ENCODE measurements around the gene PRKCQ.

PRKCQ gene

DNA sequence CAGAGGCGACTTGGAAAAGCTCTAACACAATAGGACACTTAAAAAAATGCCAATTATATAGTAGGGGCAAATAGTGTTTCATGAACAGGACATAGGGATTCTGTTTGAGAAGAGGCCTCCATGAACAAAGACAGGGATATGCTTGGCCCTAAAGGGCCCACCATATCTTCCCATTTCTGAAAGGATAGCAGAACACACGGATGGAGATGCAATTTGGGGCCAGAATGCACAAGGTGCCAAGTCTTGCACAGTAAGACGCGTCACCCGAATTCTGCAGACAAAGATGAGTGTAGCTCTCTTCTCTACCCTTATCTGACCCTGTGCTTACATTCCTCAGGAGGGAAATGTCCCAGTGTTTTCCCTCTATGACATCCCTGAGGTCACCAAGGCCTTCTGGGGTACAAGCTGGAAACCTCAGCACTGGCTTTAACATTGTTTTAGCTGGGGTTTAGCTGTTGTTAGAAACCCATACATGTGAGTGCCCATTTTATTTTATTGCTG lies 12.8 kb downstream of the PRKCQ start:
- DNase-seq (ENCODE audit: low read depth), result no peak

GRCh38 chr10:6565588-6565987 lies 14.5 kb downstream of the PRKCQ start:
- DNase-seq (ENCODE audit: low read depth), result no peak

- no peak for DNase-seq (ENCODE audit: low read depth)
These were observed 15.7 kb downstream of the PRKCQ start for GRCh38 chr10:6564367-6564766.

DNA sequence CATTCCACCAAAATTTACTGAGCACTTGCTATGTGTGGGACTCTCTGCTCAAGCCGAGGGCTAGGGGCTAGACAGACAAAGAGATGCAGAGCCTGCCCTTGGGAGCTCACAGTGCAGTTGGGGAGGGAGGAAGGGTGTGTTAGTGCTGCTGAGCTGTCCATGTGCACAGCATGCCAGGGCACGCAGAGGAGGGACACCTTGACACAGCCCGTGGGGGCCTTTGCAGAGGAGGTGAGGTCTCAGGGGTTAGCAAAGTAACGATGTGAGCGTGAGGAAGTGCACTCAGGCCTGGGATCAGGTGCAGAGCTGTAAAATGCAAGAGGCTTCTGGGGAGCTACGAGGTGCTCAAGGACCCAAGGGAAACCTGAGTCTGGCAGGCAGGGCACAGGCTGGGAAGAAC lies 16.3 kb downstream of the PRKCQ start:
- no peak for DNase-seq (ENCODE audit: low read depth)

DNA sequence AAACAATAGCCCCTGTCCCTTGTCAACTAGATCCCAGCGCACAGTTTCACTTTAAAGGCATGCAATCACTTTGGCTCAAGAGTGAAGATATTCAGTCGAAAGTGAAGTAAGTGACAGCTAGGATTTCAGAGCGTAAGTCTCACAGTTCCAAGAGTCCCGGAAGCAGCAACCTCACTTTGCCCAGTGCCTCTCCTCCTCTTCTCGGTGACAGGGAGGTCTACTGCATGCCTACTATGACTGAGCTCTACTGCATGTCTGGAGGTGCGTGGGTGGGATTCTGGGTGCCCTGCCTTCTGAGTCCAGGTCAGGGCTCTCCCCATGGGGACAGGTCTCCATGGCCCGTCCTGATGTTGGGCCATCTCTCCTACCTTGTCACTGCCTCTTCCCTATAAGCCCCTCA lies 17.0 kb downstream of the PRKCQ start:
- DNase-seq (ENCODE audit: low read depth), result no peak

DNA sequence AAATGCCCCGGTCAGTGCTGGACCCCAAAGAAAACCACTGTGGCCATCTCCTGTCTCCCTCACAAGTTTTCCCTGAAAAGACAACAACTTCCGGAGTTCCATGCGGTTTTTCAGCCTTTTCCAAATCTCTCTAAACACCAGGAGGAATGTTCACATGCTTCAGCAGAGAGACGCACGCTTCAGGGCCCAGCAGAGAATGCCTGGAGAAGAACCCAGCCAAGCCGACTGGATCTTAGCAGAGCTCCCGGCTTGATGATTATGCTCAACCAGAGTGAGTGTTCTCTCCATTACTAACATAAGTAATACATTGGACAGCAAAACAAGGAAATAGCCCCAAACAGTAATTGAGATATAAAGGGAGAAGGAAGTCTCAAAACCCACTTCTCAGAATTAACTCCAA lies 17.9 kb downstream of the PRKCQ start:
- DNase-seq (ENCODE audit: low read depth), result no peak

GRCh38 chr10:6561552-6561951 lies 18.5 kb downstream of the PRKCQ start:
- DNase-seq (ENCODE audit: low read depth), result no peak

DNA sequence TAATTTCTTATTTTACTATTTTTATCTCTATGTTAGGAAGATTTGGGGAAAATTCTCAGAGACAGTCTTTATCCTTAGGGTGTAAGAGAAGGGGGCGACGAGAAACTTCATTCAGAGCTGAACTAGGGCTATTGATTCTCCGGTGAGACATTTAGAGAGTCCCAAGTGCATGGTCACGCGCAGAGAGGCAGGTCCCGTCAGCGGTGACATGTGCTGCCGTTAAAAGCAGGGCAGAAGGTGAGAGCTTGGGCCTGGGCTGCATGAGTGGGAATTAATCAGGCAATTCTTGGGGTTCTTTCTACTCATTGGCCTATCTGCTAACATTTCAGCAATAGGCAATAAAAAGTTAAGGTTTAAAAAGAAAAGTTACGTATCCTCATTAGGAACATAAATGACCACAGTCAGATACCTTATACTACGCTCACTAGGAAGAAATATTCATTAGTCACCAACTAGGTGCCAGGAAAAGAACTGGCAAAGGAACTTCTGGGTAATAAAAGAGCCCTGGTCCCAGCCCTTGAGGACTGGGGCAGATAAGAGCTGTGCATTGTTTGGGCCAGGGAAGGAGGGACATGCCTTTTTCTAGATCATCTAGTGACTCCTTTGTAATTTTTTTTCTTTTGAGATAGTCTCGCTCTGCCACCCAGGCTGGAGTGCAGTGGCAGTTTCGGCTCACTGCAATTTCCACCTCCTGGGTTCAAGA lies 21.2 kb downstream of the PRKCQ start:
- DNase-seq (ENCODE audit: low read depth), result no peak

DNA sequence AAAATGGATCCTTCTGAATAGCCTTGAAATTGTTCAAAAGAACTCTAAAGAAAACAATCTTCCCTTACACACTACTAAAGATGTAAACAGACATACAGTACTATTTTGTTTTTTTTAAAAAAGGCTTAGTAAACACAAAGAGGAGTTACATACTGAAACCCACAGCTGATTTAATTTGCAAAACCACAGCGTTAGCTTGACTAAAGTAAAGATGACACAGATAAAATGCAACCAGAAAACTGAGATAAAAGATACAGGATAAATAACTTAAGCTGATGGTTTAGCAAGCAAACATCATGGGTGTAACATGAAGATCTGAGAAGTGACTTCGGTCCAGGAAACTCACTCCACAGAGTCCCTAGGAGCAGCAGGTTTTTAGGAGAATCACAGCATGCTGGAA lies 21.8 kb downstream of the PRKCQ start:
- no peak for DNase-seq (ENCODE audit: low read depth)

DNA sequence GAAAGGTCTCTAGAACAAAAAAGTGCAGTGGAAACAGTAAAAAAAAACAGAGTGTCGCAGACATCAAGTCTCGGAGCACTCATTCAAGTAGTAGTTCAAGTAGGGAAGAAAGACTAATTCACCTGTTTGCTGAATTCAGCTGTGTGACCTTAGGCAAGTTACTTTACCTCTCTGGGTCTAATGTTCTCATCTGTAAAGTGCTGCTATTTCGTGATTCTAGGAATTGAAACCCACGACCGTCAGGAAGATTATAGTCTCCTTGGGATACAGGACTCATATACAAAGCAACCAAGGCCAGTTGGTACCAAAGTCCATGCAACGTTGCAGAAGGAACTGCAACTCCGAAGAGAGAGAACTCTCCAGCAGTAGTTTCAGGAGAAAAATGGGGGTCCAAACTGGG lies 26.1 kb downstream of the PRKCQ start:
- no peak for DNase-seq (ENCODE audit: low read depth)

GRCh38 chr10:6543431-6544005 lies 36.6 kb downstream of the PRKCQ start:
- no peak for DNase-seq (ENCODE audit: low read depth)

DNA sequence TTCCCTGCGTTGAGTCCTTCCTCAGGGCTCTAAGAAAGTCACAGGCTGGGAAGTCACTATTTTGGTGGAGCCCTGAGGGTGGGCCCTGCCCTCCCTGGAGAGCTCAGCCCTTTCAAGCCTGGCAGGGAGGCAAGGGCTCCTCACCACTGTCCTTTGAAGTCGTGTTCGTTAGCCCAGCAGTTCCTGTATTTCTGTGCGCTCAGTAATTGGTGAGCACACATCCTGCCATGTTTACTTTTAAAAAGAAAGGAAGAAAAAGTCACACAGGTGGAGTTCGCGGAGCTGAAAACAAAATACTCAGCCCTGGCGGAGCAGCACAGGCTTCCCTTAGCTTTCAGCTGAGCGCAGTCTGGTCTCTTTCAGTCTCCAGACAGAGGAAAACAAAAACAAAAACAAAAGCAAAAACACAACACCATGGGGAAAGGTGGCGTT lies 37.1 kb downstream of the PRKCQ start:
- no peak for DNase-seq (ENCODE audit: low read depth)

DNA sequence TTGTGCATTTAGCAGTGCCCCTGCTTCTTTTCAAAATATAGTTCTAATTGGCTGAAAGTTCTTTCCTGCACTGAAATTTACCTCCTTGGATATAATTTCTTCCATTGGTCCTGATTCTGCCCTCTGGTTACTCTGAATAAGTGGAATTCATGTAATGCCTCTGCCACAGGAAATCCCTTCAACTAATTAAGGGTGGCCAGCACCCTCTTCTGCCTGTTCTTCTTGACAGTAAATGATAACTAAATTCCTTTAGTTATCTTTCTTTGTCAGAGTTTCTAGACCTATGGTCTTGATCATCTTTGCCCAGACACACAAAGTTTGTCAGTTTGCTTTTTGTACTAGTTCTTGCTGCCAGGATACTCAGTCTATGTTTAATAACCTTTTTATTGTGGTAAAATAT lies 40.2 kb downstream of the PRKCQ start:
- no peak for DNase-seq (ENCODE audit: low read depth)

GRCh38 chr10:6537770-6538169 lies 42.3 kb downstream of the PRKCQ start:
- no peak for DNase-seq (ENCODE audit: low read depth)

DNA sequence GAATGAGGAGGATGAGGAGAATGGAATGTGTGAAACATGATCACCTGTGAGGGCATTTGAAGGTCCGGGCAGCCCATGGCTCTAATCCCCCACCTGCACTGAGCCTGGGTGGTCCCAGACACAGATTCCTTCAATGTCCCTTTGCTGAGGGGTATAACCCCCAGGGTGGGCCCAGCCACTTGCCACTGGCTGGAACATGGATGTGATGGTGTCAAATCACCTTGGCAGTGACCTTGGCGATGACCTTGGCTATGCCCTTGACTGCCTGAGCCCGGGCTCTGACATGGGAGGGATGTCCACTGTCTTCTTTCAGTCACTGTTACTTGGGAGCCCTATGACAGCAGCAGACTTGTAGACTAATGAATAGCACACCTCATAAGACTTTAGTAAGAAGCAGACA lies 44.0 kb downstream of the PRKCQ start:
- no peak for DNase-seq (ENCODE audit: low read depth)

DNA sequence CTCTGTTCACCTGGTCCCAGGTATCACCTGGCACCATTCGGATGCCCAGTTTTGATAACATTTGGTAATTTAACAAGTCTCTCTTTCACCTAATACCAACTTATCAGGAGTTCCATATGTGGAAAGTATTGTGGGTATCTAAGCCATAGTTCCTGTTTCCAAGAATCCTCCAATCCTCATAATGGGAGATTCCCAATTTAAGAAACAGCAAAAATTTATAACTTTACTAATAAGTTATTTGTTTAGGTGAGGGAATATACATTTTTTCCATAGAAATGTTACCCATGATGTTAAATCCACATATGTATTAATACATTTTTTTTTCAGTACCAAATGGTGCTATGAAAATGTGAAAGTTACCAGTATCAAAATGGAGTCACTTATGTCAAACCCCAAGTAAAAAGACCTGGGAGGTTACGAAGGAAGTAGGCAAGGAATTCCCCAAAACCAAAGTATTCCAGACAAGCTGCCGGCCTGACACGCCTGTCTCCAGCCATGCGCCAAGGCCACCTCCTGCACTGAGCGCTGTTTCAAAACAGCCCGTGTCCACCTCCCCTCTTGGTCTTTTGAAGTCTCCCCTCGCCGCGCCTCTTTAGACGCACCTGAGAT lies 44.8 kb downstream of the PRKCQ start:
- DNase-seq (ENCODE audit: low read depth), result no peak

DNA sequence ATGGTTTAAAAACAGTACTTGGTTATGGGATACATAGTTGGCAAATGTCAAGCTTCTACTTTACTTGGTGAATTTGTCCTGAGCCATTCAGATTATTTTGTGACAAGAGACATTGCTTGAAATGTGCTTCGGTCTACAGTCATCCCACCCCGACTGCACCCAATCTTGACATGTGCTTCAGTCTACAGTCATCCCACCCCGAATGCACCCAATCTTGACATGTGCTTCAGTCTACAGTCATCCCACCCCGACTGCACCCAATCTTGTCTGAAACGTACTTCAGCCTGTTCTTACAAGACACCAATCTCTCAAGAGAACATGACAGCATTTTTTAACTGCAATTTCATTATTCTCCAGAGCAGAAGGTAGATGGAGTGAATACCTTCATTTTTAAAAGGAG lies 47.8 kb downstream of the PRKCQ start:
- no peak for DNase-seq (ENCODE audit: low read depth)

DNA sequence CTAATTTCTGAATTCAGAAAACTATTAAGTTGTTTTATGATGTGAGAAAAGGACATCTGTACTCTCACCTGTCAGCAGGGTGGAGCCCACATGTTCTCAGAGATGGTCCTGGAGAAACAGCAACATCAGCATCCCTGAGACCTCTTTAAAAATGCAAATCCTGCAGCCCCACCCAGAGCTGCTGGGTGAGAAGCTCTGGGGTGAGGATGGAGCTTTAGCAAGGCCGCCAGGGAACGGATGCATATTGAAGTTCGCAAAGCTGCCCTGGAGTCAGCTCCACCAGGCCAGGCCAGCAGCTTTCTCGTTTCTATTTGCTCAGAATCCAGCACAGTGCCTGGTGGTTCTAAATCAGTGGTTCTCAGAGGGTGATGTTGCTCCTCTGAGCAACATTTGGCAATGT lies 49.1 kb downstream of the PRKCQ start:
- DNase-seq (ENCODE audit: low read depth), result no peak

DNA sequence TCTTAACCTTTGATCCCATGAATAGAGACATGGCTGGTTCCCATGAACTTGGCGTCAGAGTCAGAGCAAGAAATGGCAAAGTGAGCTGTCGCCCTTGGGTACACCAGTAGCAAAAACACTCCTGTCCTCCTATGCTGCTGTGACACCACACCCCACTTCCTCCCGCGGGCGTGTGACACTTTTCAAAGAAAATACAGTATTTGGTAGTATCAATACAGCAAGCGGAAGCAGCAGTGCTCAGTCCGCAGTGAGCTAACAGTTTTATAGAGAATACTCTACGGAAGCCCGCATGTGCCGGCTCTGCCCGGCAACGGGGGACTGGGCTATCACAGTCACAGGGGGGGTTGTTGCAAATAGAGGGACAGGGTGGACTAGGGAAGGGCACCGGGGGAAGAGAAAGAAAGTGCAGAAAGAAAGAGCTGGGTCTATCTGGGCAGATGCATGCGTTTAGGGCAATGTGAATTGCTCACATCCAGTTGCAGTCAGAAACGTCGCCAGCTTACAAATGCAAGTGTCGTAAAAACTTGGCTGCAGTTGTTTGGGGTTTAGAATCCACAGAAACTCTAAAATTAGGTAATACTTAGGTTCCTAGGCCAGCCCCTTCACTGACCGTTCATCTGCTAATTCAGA lies 49.8 kb downstream of the PRKCQ start:
- no peak for DNase-seq (ENCODE audit: low read depth)

DNA sequence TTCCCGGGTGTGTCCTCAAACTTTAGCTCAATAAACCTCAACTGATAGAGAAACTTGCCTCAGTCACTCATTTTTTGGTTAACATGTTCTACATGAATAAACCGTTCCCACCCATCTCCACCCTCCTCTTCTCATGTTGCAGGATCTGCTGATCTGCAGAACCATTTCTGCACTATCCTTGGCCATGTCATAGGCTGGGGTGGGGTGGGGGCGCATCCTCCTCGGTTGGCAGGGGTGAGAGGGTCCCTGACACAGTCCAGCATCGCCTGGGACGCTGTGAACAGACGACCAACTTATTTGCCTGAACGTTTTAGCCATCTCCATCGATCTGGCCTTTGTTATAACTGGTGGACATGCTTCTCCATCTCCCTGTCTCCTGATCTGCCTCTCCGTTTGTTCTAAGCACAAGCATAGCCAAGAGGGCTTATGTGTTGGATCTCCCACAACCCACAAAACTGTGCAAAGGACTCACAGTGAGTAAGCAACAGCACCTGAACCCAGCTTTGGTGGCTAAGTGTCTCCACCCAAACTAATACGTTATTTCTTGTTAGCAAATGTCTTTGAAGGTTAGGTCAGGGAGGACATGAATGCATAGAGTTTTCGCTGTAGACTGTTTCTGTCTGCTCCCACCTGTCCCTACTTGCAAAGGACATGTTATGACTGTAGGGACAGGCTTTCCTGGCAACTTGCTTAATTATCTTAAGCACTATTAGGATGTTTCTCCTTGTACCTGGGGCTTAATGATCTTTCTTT lies 51.7 kb downstream of the PRKCQ start:
- no peak for DNase-seq (ENCODE audit: low read depth)

DNA sequence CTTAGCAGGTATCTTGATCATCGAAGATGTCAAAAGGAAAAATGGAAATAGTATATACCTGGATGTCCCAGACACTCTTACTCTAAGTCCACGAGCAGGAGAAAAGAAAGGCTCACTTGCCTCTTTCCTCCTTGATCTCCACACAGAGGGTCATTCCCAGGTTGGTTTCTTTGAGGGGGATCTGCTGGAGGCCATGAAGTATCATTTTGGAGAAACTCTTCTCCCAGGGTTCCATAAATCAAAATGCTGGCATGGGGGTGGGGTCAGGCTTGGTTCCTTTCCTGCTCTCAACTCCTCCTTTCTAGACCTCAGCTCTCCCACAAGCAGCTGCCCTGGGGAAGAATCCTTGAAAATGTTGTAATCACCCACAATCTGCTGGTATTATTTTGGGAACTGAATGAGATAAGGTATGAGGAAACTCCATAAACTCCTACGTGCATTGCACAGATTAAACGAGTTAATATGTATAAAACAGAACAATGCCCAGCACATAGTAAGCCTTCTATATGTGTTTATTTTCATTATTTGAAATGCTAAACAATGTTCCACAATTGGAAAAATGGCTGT lies 54.4 kb downstream of the PRKCQ start:
- no peak for DNase-seq (ENCODE audit: low read depth)

- DNase-seq (ENCODE audit: low read depth), result no peak
These were observed 57.8 kb downstream of the PRKCQ start for GRCh38 chr10:6522230-6522629.

Measured in HS-27A (cell line).